CD4-positive, alpha-beta T cell treated with Interleukin-1 beta for 1 hour (primary cell): ENCODE measurements around the gene TRIL.
A peak's percentile ranks its signal among the peaks of the same experiment; 100 is the strongest.

Source experiments
- DNase-seq, 2 donors: peaks; one replicate each; pipeline ENCODE4 v3.0.0-alpha.2; 2020 to 2022

The TRIL gene

GRCh38 chr7:28980451-28981160 is 22.5 kb upstream of the TRIL start:
- no peak for DNase-seq

- DNase-seq, result no peak
These were observed 21.6 kb upstream of the TRIL start for GRCh38 chr7:28979776-28980175.

GRCh38 chr7:28977881-28978280 is 19.8 kb upstream of the TRIL start:
- no peak for DNase-seq

- DNase-seq, result no peak
These were observed 17.9 kb upstream of the TRIL start for GRCh38 chr7:28976022-28976421.

GRCh38 chr7:28973591-28973990 is 15.5 kb upstream of the TRIL start:
- DNase-seq, result no peak

GRCh38 chr7:28964056-28964455 is 5.9 kb upstream of the TRIL start:
- no peak for DNase-seq

DNA sequence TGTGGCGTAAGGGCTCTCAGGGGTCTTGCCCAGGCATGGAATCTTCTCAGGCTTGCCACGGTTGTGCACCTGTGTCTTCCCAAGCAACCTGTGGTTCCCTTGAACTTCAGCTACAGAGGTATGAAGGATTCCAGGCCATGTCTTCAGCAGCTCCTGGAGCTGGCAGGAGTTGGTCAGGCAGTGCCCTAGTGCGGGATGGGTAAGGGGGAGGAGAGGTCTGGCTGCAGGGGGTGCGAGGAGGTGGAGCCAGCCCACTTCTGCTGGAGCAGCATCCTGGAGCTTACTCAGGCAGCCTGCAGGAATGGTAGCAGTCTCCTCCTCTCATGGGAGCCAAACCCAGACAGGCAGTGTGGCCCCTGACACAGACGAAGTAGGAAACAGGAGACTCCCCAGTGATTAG is 3.8 kb upstream of the TRIL start:
- DNase-seq, result no peak

GRCh38 chr7:28960071-28960840 is 2.1 kb upstream of the TRIL start:
- DNase-seq, result no peak

DNA sequence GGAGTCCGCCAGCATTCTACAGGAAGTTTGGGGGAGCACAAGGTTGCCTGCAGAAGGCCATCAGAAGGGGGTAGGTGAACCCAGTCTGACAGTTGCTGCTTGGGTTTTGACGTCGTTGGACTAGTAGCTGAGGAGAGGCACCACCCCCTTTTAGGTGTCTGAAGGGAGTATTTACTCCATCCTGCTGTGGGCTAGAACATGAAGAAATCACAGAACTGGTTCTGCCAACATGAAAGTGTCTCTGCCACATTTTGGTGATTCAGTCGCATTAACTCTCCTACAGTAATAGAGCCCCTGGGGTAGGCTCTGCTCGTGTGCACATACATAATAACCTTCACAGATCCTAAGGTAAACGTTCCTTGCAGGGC is 834 bp upstream of the TRIL start:
- DNase-seq, result no peak

DNA sequence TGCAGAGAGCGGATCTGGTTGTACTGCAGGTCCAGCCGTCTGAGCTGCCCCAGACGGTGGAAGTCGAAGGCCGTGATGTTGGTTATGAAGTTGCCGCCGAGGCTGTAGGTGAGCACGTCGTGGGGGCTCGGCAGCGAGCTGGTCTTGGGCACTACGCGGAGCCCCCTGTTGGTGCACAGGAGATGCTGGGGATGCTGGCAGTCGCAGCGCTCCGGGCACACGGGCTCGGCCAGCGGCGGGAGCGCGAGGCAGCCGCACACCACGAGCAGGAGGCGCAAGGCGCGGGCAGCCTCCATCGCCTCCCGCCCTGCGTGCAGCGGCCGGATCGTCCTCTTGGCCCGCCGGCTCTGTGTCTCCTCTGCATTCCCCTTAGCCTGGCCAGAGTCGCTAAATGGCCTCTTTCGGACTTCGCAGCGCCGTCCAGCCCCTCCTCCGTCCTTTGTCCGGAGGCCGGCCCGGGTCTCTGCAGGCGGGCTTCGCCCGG is 337 bp downstream of the TRIL start:
- DNase-seq, result no peak

DNA sequence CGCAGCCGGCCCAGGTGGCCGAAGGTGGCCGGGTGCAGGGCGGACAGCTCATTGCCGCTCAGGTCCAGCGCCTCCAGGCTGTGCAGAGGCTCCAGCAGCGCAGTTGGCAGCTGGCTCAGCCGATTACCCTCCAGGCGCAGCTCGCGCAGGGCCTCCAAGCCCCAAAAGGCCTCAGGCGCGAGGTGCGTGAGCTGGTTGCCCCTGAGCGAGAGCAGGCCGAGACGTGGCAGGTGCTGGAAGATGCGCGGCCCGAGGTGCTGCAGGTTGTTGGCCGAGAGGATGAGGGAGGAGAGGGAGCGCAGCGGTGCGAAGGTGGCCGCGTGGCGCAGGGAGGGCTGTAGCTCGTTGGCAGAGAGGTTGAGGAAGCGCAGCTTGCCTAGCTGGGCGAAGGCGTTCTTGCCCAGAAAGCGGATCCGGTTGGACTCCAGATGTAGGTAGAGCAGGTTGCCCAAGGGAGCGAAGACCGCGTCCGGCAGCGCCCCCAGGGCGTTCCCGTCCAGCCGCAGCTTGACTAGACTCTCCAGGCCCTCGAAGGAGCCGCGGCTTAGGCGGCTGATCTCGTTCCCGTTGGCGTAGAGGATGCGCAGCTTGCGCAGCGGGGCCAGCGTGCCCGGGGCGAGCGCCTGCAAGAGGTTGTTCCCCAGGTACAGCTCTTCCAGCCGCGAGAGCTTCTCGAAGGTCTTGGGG is 923 bp downstream of the TRIL start:
- DNase-seq, result no peak

GRCh38 chr7:28956608-28957063 is 1.5 kb downstream of the TRIL start:
- DNase-seq, result peak in 1 of 2 donors; percentile 1

GRCh38 chr7:28955718-28956607 is 2.2 kb downstream of the TRIL start:
- DNase-seq, result peak; percentile 17 to 25

GRCh38 chr7:28955356-28955717 is 2.8 kb downstream of the TRIL start:
- DNase-seq, result no peak

DNA sequence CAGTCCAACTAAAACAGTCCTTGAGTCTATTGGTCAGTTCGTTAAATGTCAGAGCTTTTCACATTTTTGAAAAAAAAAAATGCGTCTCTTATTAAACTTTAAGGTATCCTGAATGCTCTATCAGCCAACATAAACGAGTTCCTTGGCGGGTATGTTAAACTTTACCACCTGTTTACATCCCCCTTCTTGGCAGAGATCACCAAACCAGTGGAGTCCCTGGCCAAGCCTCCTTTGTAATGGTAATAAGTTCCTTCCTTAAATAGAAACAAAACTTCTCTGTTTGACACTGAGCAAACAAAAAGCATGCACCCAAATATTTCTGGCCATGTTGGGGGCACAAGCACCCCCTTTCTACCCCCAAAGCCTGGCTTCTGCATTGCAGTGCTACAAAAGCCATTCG is 3.2 kb downstream of the TRIL start:
- DNase-seq, result no peak

- DNase-seq, result no peak
These were observed 3.7 kb downstream of the TRIL start for GRCh38 chr7:28954471-28954870.

DNA sequence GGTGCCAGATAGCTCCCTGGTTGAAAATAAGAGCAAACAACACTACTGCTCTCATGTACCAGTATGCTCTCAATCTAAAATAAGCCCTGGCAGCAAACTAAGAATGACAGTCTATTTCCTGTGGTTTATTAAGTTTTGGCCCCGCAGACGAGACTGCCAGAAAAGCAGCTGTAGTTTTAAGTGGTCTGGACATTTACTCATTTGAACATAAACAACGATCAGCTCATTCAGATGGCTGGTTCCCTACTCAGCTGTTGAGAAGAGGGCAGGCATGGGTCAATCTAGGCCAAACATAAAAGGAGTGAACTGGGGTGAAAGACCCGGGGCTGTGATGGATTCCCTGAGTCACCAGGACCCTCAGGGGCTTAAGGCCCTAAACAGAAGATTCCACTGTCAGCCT is 4.5 kb downstream of the TRIL start:
- no peak for DNase-seq

DNA sequence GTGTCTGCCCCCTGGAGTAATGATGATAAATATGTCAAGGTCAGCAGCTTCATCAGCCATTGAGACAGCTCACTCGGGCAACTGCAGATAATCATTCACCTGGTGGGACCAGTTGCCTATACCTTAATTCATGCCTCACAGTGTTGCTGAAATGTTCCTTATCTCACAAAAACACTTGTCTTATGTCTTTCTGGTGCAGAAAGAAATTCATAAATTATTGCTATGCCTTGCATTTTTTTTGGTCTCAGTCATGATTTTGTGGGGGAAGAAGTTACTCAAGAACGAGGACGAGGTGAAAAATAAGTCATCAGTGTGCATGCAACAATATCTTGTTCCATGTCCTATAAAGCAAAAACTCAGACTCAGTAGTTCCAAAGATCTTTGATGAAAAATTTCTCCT is 16.0 kb downstream of the TRIL start:
- no peak for DNase-seq

GRCh38 chr7:28941633-28942032 is 16.5 kb downstream of the TRIL start:
- no peak for DNase-seq

DNA sequence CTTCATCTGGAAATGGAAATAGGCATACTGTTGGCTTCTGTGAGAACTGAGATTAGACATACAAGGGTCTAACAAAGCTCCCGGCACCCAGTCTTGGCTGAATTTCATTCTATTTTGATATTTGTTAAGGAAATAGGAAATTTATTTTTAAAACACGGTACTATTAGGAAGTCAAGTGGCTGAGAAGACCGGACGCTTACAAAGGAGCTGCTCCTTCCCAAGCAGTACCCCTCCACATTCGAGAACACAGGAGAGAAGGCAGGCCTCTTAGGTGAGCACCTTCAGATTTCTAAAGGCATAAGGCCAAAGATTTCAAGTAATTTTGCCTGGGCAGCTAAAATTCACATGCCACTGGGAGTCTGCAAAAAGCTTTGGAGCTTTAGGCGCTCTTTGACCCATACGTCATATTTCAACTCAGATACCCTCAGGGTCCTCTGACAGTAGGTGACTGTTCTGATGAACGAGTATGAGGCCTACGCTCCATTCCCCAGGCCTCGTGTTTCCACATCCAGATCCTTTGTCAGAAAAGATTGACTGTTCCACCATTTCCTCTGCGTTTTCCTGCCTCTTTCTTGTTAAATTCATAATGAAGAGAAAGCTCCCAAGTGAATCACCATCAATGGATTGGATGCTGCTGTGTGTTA is 17.3 kb downstream of the TRIL start:
- DNase-seq, result no peak

DNA sequence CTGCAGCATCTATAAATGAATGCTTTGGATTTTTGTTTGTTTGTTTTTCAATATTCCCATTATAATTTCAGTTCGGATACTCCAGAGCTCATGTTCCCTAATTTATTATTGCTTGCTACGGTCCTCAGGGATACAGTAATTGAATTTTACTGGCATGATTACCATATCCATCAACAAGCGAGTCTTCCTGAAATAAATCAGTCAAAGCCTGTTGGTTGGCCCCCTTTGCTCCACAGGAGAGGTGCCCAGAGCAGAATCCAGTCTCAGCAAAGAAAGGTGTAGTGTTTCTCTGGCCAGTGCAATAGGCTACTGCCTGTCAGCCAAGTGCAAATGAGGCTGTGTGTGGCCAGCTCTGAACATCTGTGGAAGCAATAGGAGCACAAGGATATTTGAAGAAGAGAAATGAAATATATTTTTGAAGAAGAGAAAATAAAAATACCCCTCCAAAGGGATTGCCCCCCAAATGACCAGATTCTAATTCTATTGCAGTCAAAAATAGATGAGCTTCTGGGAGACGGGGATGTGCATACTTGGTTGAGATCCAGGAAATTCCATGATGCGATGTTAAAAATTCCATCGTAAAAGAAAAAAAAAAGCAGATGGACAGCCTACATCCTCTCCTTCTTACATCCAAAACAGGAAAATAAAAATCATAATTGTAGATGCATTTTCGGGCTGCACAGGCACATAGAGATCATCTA is 18.1 kb downstream of the TRIL start:
- DNase-seq, result no peak

- DNase-seq, result no peak
These were observed 18.8 kb downstream of the TRIL start for GRCh38 chr7:28939367-28939766.
